ENCODE data around the gene ARHGAP33.

- TF ChIP-seq CTCF (IDR thresholded peaks at IDR 0.05; ENCODE audit: poor library complexity, severe bottlenecking) = no peak
- TF ChIP-seq EP300 (conservative IDR thresholded peaks at IDR 0.05; ENCODE audit: poor library complexity, severe bottlenecking) = no peak
- TF ChIP-seq REST (IDR thresholded peaks at IDR 0.05; ENCODE audit: borderline replicate concordance) = no peak
- no peak for TF ChIP-seq POLR2AphosphoS5 (IDR thresholded peaks at IDR 0.05)
- TF ChIP-seq TAF1 (IDR thresholded peaks at IDR 0.05; ENCODE audit: low read depth) = no peak
Observed at GRCh38 chr19:35750167-35750566, 25.2 kb upstream of the ARHGAP33 start.
